ENCODE data around the gene WDR62. TPM values are rescaled to one million over a fixed set of nuclear protein-coding genes. Genes with fewer than 3 reads are reported as not detected.

The WDR62 gene
- total RNA-seq, 1 donor from 2014 or later, result 12.5 TPM

DNA sequence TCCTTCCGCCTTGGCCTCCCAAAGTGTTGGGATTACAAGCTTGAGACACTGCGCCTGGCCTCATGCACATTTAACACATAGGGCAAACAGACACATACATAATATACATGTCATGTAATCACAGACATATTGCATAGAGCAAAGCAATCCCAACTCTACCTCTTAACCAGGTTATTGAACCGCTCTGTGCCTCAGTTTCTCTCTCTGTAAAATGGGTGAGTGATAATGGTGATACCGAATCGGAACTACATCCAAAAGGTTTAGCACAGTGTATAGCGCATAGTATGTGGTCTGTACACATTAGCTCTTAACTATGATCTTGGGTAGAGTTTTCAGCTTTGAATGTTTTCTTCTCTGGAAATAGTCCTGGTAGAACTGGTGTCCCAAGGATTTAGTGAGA, 89.9 kb downstream of the WDR62 start:
- no peaks in the 10 kb centered on the region for H3K27me3 Mint-ChIP-seq

DNA sequence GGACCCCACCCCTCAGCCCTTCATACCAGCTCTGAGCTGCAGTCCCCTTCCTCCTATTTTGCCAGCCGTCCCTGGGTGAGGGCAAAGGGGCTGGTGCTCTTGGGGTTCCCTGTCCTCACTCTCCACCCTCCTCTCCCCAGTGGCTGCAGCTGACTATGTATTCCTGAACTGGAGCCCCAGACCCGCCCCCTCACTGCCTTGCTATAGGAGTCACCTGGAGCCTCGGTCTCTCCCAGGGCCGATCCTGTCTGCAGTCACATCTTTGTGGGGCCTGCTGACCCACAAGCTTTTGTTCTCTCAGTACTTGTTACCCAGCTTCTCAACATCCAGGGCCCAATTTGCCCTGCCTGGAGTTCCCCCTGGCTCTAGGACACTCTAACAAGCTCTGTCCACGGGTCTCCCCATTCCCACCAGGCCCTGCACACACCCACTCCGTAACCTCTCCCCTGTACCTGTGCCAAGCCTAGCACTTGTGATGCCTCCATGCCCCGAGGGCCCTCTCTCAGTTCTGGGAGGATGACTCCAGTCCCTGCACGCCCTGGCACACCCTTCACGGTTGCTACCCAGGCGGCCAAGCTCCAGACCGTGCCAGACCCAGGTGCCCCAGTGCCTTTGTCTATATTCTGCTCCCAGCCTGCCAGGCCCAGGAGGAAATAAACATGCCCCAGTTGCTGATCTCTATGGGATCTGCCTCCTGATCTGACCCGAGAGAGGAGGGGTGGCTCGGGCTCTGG, 95.1 kb downstream of the WDR62 start:
- H3K9me3 Mint-ChIP-seq, result no peaks in the 10 kb centered on the region
- TF ChIP-seq CTCF (conservative IDR thresholded peaks at IDR 0.05), result no peak
- no peaks in the 10 kb centered on the region for H3K27me3 Mint-ChIP-seq
- H3K4me1 Mint-ChIP-seq (ENCODE audit: unreplicated experiment), result no peaks in the 10 kb centered on the region
- no peak for DNase-seq (ENCODE audit: extremely low spot score, unreplicated experiment)
- no peak overlapping the region for H3K4me3 Mint-ChIP-seq
- H3K27ac Mint-ChIP-seq, result peak overlapping the region; percentile 18
- peaks cover 19% of the 10 kb centered on the region for H3K36me3 Mint-ChIP-seq

More for the DNA sequence above, 89.9 kb downstream of the WDR62 start:
- Mint-ChIP-seq H3K36me3 (peaks cover 26% of the 10 kb centered on the region), H3K9me3 (peaks cover 5% of the 10 kb centered on the region), H3K27ac (no peak overlapping the region), H3K4me3 (no peak overlapping the region), H3K4me1 (ENCODE audit: unreplicated experiment) (peaks cover 9% of the 10 kb centered on the region)
- no peak for TF ChIP-seq CTCF (conservative IDR thresholded peaks at IDR 0.05)
- DNase-seq (ENCODE audit: extremely low spot score, unreplicated experiment), result no peak

DNA sequence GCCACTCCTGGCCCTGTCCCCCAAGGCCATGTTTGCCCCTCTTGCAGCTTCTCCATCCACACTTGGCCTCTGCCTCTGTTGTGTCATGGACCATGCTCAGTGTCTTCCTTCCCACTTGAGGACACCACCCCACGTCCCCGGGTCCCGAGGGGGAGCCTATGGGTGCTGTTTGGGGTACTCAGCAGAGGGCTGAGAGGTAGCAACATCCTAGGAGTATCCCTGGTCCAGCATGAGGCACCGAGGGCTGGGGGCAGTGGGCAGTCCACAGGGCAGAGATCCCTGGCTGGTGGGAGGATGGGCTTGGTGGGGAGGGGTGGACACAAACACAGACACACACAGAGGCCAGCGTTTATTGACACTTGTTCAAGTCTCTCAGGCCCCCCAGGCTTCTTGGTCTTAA, 95.9 kb downstream of the WDR62 start:
- Mint-ChIP-seq H3K4me3 (no peak overlapping the region), H3K27ac (no peak overlapping the region), H3K9me3 (no peaks in the 10 kb centered on the region), H3K4me1 (ENCODE audit: unreplicated experiment) (peaks cover 4% of the 10 kb centered on the region), H3K27me3 (no peaks in the 10 kb centered on the region), H3K36me3 (peaks cover 19% of the 10 kb centered on the region)
- DNase-seq (ENCODE audit: extremely low spot score, unreplicated experiment), result no peak
- TF ChIP-seq CTCF (conservative IDR thresholded peaks at IDR 0.05), result no peak

DNA sequence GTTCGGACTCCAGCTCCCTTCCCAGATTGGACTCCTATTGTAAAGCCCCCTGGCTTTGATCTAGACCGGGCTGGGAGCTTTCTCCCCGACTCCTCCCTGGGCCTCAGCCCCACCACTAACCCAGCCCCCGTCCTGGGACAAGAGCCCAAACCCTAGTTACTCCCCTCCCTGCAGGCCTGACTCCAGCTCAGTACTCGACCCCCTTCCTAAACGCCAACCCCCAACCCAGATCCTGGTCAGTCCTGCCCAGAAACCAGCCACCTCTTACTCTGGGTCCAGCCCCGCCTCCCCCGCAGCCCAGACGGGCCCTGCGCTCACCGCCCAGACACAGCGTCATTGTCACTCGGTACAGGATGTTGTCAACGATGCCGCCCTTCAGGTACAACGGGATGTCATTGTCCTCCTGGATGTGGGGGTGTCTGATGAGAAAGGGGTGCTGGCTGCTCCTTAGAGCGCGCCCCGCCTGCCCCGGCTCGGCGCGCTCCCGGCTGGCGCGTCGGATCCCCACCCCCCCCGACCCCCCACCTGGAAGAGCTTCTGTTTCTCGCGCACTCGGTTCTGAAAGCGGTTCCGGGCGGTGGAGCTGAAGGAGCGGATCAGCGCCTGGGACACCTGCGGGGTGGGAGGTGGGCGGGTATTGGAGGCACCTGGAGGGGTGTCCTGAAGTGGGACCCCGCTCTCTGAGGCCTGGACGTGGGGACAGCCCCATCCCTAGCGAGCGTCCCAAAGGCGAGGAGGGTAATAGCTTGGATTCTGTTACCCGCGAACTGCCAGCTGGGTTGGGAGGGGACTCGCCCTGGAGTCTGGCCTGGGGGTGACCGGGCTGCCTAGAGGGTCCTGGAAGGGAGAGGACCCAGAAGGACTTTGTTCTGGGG, 96.7 kb downstream of the WDR62 start:
- Mint-ChIP-seq H3K36me3 (peaks cover 22% of the 10 kb centered on the region), H3K27me3 (no peaks in the 10 kb centered on the region), H3K4me1 (ENCODE audit: unreplicated experiment) (peaks cover 9% of the 10 kb centered on the region), H3K27ac (no peak overlapping the region), H3K9me3 (no peaks in the 10 kb centered on the region), H3K4me3 (no peak overlapping the region)
- DNase-seq (ENCODE audit: extremely low spot score, unreplicated experiment), result no peak
- TF ChIP-seq CTCF (conservative IDR thresholded peaks at IDR 0.05), result no peak

- DNase-seq (ENCODE audit: extremely low spot score, unreplicated experiment), result no peak
- Mint-ChIP-seq H3K36me3 (peaks cover 18% of the 10 kb centered on the region), H3K27me3 (no peaks in the 10 kb centered on the region), H3K9me3 (no peaks in the 10 kb centered on the region), H3K27ac (no peak overlapping the region), H3K4me3 (no peak overlapping the region), H3K4me1 (ENCODE audit: unreplicated experiment) (peaks cover 15% of the 10 kb centered on the region)
- TF ChIP-seq CTCF (conservative IDR thresholded peaks at IDR 0.05), result no peak
Measured at GRCh38 chr19:36152019-36152351, 97.3 kb downstream of the WDR62 start.

Measured in type B pancreatic cell (in vitro differentiated cells).